Measurements from ENCODE around the gene PHF13.

PHF13 gene

DNA sequence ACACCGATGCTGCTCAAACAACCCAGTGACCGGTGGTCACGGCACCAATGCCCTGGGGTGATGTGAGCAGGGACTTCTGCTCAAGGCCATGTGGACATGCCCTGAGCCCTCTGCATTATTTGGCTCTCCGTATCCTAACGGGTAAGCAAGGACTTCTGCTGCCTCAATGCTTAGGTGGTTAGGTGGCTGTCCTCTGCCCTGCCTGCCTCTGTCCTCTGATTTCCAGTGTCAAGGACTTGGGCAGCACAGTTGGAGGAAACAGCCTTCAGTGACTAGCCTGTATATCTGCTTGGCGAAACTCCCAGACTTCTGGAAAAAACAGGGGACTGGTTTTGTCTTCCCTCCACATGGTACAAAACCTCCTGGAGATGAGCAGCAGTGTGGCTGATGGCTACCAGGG is 53.6 kb downstream of the PHF13 start:
- DNase-seq: no peak

DNA sequence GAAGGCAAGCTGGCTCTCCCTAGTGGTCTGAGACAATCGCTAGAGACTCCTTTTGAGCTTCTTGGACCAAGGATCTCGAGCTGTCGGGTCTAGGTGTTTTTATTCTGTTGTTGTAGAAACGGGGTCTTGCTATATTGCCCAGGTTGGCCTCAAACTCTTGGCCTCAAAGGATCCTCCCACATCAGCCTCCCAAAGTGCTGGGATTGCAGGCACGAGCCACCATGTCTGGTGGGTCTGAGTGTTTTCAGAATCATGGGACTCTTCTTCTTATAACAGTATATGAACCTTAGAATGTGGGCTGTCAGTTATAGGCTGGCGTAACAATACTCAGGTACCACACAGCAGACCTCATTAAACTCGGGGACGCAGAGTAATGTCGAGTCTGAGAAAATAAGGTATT is 55.0 kb downstream of the PHF13 start:
- DNase-seq: no peak

GRCh38 chr1:6672558-6672957 is 59.0 kb downstream of the PHF13 start:
- no peak for DNase-seq

Measured in stimulated activated naive CD4-positive, alpha-beta T cell (primary cell).